ENCODE results near the gene ARHGAP25. TPM values are rescaled to one million over a fixed set of nuclear protein-coding genes. Genes with fewer than 3 reads are reported as not detected.
A peak's percentile ranks its signal among the peaks of the same experiment; 100 is the strongest.

Gene ARHGAP25, protein sequence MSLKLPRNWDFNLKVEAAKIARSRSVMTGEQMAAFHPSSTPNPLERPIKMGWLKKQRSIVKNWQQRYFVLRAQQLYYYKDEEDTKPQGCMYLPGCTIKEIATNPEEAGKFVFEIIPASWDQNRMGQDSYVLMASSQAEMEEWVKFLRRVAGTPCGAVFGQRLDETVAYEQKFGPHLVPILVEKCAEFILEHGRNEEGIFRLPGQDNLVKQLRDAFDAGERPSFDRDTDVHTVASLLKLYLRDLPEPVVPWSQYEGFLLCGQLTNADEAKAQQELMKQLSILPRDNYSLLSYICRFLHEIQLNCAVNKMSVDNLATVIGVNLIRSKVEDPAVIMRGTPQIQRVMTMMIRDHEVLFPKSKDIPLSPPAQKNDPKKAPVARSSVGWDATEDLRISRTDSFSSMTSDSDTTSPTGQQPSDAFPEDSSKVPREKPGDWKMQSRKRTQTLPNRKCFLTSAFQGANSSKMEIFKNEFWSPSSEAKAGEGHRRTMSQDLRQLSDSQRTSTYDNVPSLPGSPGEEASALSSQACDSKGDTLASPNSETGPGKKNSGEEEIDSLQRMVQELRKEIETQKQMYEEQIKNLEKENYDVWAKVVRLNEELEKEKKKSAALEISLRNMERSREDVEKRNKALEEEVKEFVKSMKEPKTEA
- polyA plus RNA-seq (ENCODE audit: insufficient read length in 4 of 4) = 1 to 10 TPM; 5.9 to 8.1 (median 7.8) TPM

DNA sequence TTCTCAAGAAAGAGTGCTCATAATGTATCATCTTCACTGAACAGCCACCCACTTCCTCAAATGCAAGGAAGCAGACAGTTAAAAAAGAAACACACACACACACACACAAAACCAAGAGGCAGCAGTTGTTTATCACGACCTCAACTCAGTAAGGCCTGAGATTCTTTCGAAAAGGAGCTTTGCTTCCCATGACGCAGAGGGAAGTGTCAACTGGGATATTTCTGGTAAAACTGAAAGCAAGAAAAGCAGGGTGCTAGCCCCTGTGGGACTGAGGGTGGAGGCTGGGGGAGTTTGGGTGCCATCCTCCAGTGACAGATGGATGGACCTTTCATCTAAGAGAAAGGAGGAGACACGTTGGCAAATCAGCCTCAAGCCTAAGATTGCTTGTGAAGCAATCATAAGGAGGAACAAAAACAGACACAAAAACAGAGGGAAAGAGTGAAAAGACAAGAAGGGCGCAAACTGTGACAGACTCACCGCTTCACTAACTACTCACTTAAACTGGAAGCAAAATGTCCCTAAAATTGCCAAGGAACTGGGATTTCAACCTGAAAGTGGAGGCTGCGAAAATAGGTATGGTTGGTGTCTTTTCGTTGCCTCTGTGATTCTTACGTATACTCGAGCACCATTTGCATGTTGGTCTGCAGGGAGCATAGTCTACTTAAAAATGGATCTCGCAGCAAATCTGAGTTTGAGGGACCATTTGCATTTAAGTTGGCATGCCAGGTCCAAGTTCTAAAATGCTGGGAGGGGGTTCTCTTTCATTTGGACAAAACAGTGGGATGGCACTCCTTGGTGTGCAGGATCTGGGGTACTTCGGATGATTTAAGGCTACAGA lies at the start of gene ARHGAP25:
Gene ARHGAP25, plus strand, starts transcription at position 124 of the 838 bp plus-strand sequence. Its CDS starts 389 bp downstream, at position 513.
- no peak for DNase-seq (ENCODE audit: low read depth in 4 of 4, low spot score in 3 of 4)

DNA sequence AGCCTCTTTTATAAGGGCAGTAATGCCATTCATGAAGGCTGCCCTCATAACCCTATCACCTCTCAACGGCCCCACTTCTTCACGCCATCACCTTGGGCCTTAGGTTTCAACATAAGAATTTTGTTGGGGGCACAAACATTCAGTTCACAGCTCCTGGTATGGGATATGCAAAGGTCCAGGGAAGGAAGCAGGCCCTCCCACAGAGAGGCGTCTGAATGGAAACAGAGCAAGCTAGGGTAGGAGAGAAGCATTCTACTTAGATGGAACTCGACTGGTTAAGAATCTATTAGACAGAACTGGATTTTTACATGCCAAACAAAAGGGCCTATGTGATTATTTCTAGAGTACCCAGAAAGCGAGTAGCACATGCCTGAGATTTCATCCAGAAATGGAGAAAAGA lies 48.4 kb upstream of the ARHGAP25 start:
- no peak for DNase-seq (ENCODE audit: low read depth in 4 of 4, low spot score in 3 of 4)

DNA sequence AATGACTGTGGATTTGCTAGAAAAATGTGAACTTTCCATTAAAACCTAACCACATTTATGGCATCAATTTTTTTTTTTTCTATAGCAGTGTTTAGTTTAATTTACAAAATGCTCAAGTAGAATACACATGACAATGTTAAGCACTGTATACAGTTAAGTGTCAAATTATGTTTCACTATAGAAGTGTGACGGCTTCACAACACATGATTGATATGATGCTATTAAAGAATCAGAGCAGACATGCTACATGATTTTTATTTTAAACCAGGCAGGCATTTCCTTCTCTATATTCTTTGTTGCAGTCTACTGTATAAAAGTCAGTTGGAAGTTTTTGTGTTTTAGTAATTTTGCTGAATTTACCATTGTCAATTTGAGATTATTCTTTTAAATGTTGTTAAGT lies 47.6 kb upstream of the ARHGAP25 start:
- DNase-seq (ENCODE audit: low read depth in 4 of 4, low spot score in 3 of 4) = no peak

- DNase-seq (ENCODE audit: low read depth in 4 of 4, low spot score in 3 of 4) = no peak
Observed at GRCh38 chr2:68689553-68690537, 44.8 kb upstream of the ARHGAP25 start.

DNA sequence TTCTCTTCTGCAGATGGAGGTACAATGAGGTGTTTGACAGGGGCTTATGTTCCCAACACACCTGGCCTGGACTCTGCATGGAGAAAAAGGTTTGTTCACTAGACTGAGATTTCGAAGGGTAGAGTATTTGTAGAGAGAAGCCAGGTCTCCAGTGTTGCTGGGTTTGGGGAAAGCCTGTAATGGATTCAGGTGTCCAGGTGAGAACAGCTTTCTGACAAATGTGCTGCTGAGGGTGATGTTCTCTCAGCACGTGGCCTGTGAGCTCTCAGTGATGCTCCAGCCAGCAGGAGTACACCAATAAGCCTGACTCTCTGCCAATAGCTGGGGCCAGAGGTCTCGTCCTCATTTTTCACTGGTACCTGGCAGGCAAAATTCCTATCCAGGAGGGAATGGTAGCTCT lies 43.8 kb upstream of the ARHGAP25 start:
- no peak for DNase-seq (ENCODE audit: low read depth in 4 of 4, low spot score in 3 of 4)

DNA sequence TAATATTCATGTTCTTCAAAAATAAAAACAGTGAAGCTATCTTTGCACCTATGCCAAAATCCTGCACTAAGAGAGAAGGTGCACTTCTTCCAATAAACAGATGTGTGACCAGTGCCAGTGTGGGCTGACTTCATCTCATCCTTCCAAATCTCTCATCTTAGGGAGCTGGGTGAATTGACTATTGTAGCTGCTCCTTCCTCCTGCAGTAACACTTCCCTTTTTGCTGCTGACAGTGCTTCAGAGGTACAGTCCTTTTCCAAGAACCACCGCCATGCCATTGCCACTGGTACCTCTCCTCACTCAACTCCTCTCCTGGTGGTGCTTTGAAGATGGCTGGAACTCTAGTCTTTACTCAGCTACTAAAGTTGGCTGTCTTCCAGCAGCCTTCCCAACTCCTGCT lies 42.1 kb upstream of the ARHGAP25 start:
- no peak for DNase-seq (ENCODE audit: low read depth in 4 of 4, low spot score in 3 of 4)

GRCh38 chr2:68693951-68694350 lies 40.7 kb upstream of the ARHGAP25 start:
- DNase-seq (ENCODE audit: low read depth in 4 of 4, low spot score in 3 of 4) = no peak

DNA sequence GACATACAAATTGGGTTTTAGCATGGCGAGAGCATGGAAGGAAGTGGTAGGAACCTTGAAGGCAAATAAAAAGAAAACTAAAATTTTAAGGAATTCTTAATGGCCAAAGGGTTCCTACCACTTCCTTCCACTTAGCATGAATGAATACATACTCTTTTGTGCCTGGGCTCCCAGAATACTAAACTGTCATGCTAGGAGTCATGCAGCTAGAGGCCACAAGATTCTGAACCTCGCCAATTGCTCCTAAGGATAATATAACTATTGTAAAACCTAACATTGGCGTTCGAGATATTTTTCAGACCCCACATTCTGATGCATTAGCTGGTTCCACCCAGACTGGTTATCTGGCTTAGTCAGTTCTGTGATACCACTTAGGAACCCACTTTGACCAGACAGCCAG lies 38.6 kb upstream of the ARHGAP25 start:
- DNase-seq (ENCODE audit: low read depth in 4 of 4, low spot score in 3 of 4) = no peak

DNA sequence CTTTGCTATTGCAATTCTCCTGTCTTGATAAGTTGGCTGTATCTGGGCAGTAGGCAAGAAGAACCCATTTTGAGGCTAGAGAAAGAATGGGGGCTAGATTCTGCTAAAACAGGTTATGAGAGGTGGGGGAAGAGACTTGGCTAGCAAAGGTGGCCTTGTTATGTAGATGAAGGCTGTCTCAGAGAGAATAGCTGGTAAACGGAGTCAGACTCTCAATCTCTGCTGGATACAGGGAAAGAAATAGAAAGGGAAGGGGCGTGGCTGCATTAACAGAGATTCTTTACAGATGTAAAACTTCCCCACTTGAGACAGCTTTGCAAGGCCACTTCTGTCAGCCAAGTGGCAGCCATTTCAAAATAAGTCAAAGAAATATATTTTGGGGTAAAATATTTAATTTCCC lies 38.1 kb upstream of the ARHGAP25 start:
- DNase-seq (ENCODE audit: low read depth in 4 of 4, low spot score in 3 of 4) = no peak

DNA sequence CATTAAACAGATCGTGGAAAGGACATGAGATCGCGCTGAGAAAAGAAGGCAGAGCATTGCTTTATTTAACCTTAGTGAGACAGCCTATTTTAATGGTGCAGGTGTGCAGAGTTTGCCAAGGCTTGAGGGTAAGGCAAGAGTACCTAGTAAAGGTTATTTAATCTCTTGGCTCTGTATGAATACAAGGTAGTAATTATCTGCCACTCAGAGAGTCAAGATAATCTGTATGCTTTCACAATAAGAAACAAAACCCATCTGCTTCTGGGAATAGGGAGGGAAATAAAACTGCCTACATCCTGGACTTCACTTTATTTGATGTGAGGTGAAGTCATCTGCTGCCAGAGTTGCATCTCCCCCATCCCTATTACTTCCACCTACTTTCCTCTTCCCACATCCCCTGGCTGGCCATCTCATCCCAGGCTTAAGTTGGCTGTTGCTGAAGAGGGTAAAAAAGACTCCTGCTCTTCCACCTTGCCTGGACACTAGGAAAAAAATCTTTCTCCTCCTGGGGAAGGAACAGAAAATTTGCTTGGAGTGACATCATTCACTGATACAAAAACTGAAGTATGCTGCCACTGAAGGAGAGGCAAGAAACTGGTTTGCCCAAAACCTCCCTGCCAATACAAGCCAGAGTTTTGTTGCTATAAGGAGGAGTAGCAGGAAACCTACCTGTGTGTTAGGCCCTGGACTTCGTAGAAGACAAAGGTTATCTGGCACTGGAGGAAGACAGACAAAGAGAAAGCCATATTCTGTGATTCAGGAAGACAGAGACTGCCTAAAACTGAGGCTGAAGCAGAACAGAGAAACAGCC lies 35.8 kb upstream of the ARHGAP25 start:
- DNase-seq (ENCODE audit: low read depth in 4 of 4, low spot score in 3 of 4) = no peak

GRCh38 chr2:68700560-68700959 lies 34.1 kb upstream of the ARHGAP25 start:
- DNase-seq (ENCODE audit: low read depth in 4 of 4, low spot score in 3 of 4) = no peak

- no peak for DNase-seq (ENCODE audit: low read depth in 4 of 4, low spot score in 3 of 4)
Observed at GRCh38 chr2:68706637-68707036, 28.0 kb upstream of the ARHGAP25 start.

DNA sequence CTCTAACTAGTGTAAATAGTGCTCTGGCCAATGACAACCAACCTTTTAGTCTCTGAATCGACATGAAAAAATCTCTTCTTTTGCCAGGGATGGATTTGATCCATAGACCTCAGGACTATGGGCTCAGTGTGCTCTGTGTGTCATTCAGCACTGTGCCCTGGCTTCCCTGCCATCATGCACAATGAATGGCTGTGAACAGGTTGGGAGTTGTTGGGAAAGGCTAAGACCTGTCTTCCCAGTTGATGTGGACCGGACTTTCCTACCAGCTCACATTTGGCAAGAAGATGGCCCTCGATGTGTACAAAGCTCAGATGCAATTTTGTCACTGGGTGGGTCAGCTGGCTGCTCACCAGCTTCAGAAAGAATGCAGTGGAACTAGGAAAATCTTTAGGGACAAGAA lies 26.0 kb upstream of the ARHGAP25 start:
- DNase-seq (ENCODE audit: low read depth in 4 of 4, low spot score in 3 of 4) = no peak

DNA sequence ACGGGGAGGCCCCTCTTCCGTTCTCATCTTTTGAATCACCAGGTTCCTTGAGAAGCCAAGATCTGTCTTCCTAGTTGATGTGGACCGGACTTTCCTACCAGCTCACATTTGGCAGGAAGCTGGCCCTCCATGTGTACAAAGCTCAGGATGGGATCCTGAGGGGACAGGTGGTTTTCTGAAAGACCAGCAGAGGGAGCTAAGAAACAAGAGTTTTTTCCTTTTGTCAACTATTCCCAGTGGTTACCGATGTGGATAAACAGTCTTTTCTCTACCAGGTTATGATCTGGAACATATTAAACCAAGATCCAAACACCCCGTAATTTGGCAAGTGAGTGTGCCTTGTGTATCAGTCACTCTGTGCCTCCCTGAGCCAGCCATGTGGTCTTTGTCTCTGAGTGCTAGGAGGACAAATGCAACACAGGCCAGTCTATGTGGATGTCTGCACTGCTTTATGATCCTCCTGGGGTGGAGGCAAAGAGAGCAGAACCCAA lies 25.1 kb upstream of the ARHGAP25 start:
- peak in 2 of 4 donors; percentile 10 to 15 for DNase-seq (ENCODE audit: low read depth in 4 of 4, low spot score in 3 of 4)

DNA sequence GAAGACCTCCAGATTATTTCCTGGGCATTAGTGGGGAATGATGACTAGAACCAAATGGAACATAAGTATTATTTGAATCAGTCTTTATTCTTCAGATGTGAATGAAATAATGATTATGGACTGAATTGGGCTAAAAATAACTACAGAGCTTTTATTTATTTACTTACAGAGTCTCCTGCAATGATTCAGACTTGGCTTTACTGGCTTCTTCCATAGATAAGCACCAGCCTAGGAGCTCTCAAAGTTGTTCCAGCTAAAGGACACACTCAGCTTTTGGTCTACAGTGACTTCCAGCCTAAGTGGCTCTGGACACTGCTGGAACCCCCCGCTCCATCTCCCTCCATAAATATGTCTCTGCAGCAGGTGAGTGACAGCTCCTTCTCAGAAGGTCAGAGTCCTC lies 24.3 kb upstream of the ARHGAP25 start:
- no peak for DNase-seq (ENCODE audit: low read depth in 4 of 4, low spot score in 3 of 4)

GRCh38 chr2:68710756-68711155 lies 23.9 kb upstream of the ARHGAP25 start:
- DNase-seq (ENCODE audit: low read depth in 4 of 4, low spot score in 3 of 4) = no peak

GRCh38 chr2:68714866-68715265 lies 19.7 kb upstream of the ARHGAP25 start:
- no peak for DNase-seq (ENCODE audit: low read depth in 4 of 4, low spot score in 3 of 4)

- peak in 2 of 4 donors; percentile 6 to 12 for DNase-seq (ENCODE audit: low read depth in 4 of 4, low spot score in 3 of 4)
Observed at GRCh38 chr2:68715353-68716041, 19.1 kb upstream of the ARHGAP25 start.

Data from left renal pelvis (tissue), 4 donors.